H9 (cell line): ENCODE measurements around the gene SDK1. TPM values are rescaled to one million over a fixed set of nuclear protein-coding genes. Genes with fewer than 3 reads are reported as not detected.

Experiments used
- DNase-seq: peaks from one replicate; pipeline ENCODE4 v3.0.0-alpha.2; 2017
- H2AFZ ChIP-seq: one replicate; pipeline ENCODE4 v1.6.1; 2013; ENCODE audit warnings: mild to moderate bottlenecking, low read length, control low read depth, moderate library complexity
- H2AK5ac ChIP-seq: 2 replicates; pipeline ENCODE4 v1.6.1; 2013; ENCODE audit warnings: low read length, control low read depth, mixed read lengths; ENCODE audit not compliant: insufficient read length
- H2BK120ac ChIP-seq: one replicate; pipeline ENCODE4 v1.6.1; 2013; ENCODE audit warnings: low read depth, mild to moderate bottlenecking, low read length, control low read depth, inconsistent platforms; ENCODE audit not compliant: poor library complexity, severe bottlenecking
- H2BK12ac ChIP-seq: 2 replicates; pipeline ENCODE4 v1.6.1; 2013; ENCODE audit warnings: low read length, control low read depth, mixed read lengths, low read depth; ENCODE audit not compliant: insufficient read length
- H2BK15ac ChIP-seq: 2 replicates; pipeline ENCODE4 v1.6.1; 2013; ENCODE audit warnings: low read depth, low read length, control low read depth
- H2BK20ac ChIP-seq: one replicate; pipeline ENCODE4 v1.6.1; 2013; ENCODE audit warnings: low read depth, mild to moderate bottlenecking, low read length, control low read depth, inconsistent platforms; ENCODE audit not compliant: poor library complexity, severe bottlenecking
- H2BK5ac ChIP-seq: 2 replicates; pipeline ENCODE4 v1.6.1; 2013; ENCODE audit warnings: low read length, control low read depth, mixed read lengths; ENCODE audit not compliant: insufficient read length
- H3K14ac ChIP-seq: 2 replicates; pipeline ENCODE4 v1.6.1; 2013; ENCODE audit warnings: low read length, control low read depth; ENCODE audit not compliant: insufficient read depth
- H3K18ac ChIP-seq: 2 replicates; pipeline ENCODE4 v1.6.1; 2013; ENCODE audit warnings: low read depth, mild to moderate bottlenecking, mixed read lengths, low read length, control low read depth; ENCODE audit not compliant: insufficient read length
- H3K23ac ChIP-seq: 2 replicates; pipeline ENCODE4 v1.6.1; 2013; ENCODE audit warnings: low read length, control low read depth, mixed read lengths, low read depth; ENCODE audit not compliant: insufficient read length
- H3K23me2 ChIP-seq: 2 replicates; pipeline ENCODE4 v1.6.1; 2013; ENCODE audit warnings: low read depth, mild to moderate bottlenecking, mixed read lengths, low read length, control low read depth; ENCODE audit not compliant: insufficient read length, poor library complexity, severe bottlenecking
- H3K27ac ChIP-seq: 2 replicates; pipeline ENCODE4 v1.5.1; 2013; ENCODE audit warnings: low read length, control low read depth, mixed read lengths, low read depth; ENCODE audit not compliant: insufficient read length
- H3K27me3 ChIP-seq: 2 replicates; pipeline ENCODE4 v1.6.1; 2013; ENCODE audit warnings: low read length, control low read depth, inconsistent platforms; ENCODE audit not compliant: insufficient read depth
- H3K4ac ChIP-seq: 2 replicates; pipeline ENCODE4 v1.6.1; 2013; ENCODE audit warnings: low read depth, mild to moderate bottlenecking, control low read depth, inconsistent platforms, low read length, moderate library complexity
- H3K4me1 ChIP-seq: 2 replicates; pipeline ENCODE4 v1.6.1; 2013; ENCODE audit warnings: low read length, control low read depth, inconsistent platforms; ENCODE audit not compliant: insufficient read depth
- H3K4me2 ChIP-seq: 2 replicates; pipeline ENCODE4 v1.6.1; 2013; ENCODE audit warnings: low read length, control low read depth, mixed read lengths; ENCODE audit not compliant: insufficient read length, insufficient read depth
- H3K56ac ChIP-seq: 2 replicates; pipeline ENCODE4 v1.6.1; 2013; ENCODE audit warnings: low read depth, mild to moderate bottlenecking, mixed read lengths, low read length, control low read depth; ENCODE audit not compliant: insufficient read length
- H3K79me1 ChIP-seq: 2 replicates; pipeline ENCODE4 v1.6.1; 2013; ENCODE audit warnings: low read depth, mild to moderate bottlenecking, moderate library complexity, low read length, control low read depth, inconsistent platforms; ENCODE audit not compliant: insufficient read depth, poor library complexity, severe bottlenecking
- H3K79me2 ChIP-seq: 2 replicates; pipeline ENCODE4 v1.6.1; 2013; ENCODE audit warnings: low read length, control low read depth, inconsistent platforms; ENCODE audit not compliant: insufficient read depth
- H3K9ac ChIP-seq: 2 replicates; pipeline ENCODE4 v1.6.1; 2013; ENCODE audit warnings: low read length, control low read depth, mixed read lengths; ENCODE audit not compliant: insufficient read length; ENCODE audit errors: extremely low read depth
- H3K9me3 ChIP-seq: one replicate; pipeline ENCODE4 v1.6.1; 2013; ENCODE audit warnings: low read depth, low read length, inconsistent platforms; ENCODE audit not compliant: control insufficient read depth
- H3T11ph ChIP-seq: one replicate; pipeline ENCODE4 v1.6.1; 2013; ENCODE audit warnings: mild to moderate bottlenecking, low read length, control low read depth, inconsistent platforms
- H4K20me1 ChIP-seq: one replicate; pipeline ENCODE4 v1.6.1; 2013; ENCODE audit not compliant: control insufficient read depth, insufficient read length, insufficient read depth
- H4K5ac ChIP-seq: 2 replicates; pipeline ENCODE4 v1.6.1; 2013; ENCODE audit warnings: low read depth, mild to moderate bottlenecking, mixed read lengths, low read length, control low read depth; ENCODE audit not compliant: insufficient read length
- H4K8ac ChIP-seq: replicated peaks from 2 replicates; pipeline ENCODE4 v1.6.1; 2013; ENCODE audit warnings: low read length, control low read depth, mixed read lengths, low read depth; ENCODE audit not compliant: insufficient read length
- H4K91ac ChIP-seq: 2 replicates; pipeline ENCODE4 v1.6.1; 2013; ENCODE audit warnings: low read depth, mild to moderate bottlenecking, moderate library complexity, mixed read lengths, low read length, control low read depth; ENCODE audit not compliant: insufficient read length
- H3K27ac Mint-ChIP-seq, 3 experiments: 2 replicates in 2 of 3; 3 replicates in 1 of 3; pipeline ENCODE4 v1.8.0; 2020 to 2021; ENCODE audit warnings: mixed read lengths in 3 of 3, mild to moderate bottlenecking in 1 of 3, moderate library complexity in 1 of 3
- H3K27me3 Mint-ChIP-seq: 2 replicates; pipeline ENCODE4 v1.8.0; 2021; ENCODE audit warnings: low read depth, mild to moderate bottlenecking, moderate library complexity, mixed read lengths
- H3K36me3 Mint-ChIP-seq, 3 experiments: 2 replicates in 2 of 3; 3 replicates in 1 of 3; pipeline ENCODE4 v1.8.0; 2020 to 2021; ENCODE audit warnings: low read depth in 3 of 3, mixed read lengths in 3 of 3; ENCODE audit not compliant: insufficient read depth in 1 of 3
- H3K4me1 Mint-ChIP-seq, 2 experiments: 2 replicates each; pipeline ENCODE4 v1.8.0; 2020; ENCODE audit warnings: mixed read lengths in 2 of 2
- H3K4me3 Mint-ChIP-seq, 2 experiments: 2 replicates in 1 of 2; 3 replicates in 1 of 2; pipeline ENCODE4 v1.8.0; 2020 to 2021; ENCODE audit warnings: mild to moderate bottlenecking in 2 of 2, mixed read lengths in 2 of 2, moderate library complexity in 1 of 2
- H3K9me3 Mint-ChIP-seq, 2 experiments: 2 replicates in 1 of 2; 3 replicates in 1 of 2; pipeline ENCODE4 v1.8.0; 2020; ENCODE audit warnings: mild to moderate bottlenecking in 2 of 2, mixed read lengths in 2 of 2, moderate library complexity in 1 of 2
- CTCF ChIP-seq: fragments of 200-600 bp; sonication (generic); conservative IDR thresholded peaks from 3 replicates; pipeline ENCODE4 v1.8.0; 2021; ENCODE audit warnings: antibody characterized with exemption, mild to moderate bottlenecking
- WGBS: extraction: QIAGEN DNeasy Blood & Tissue Kit; methylation state at CpG from one replicate; pipeline ENCODE4 v1.1.7; 2013; ENCODE audit warnings: missing lambda C conversion rate, low lambda C conversion rate, mixed read lengths; ENCODE audit not compliant: insufficient read length; ENCODE audit errors: extremely low coverage; 5-methylcytosine and 5-hydroxymethylcytosine counted together
- total RNA-seq: library from RNA; stranded (reverse); gene quantifications from 2 replicates; pipeline ENCODE4 v1.2.1, GENCODE V29; 2021

SDK1 gene
- total RNA-seq, 1 experiment from 2014 or later: 8.7 TPM

- no peaks in the 10 kb centered on the region for H3K79me1 ChIP-seq
- Mint-ChIP-seq H3K36me3 (no peaks in the 10 kb centered on the region), H3K4me3 (no peak overlapping the region), H3K4me1 (no peaks in the 10 kb centered on the region), H3K27me3 (peaks cover 2% of the 10 kb centered on the region; the same call in 1 of the 2 replicates), H3K27ac (no peak overlapping the region), H3K9me3 (no peaks in the 10 kb centered on the region)
- no peaks in the 10 kb centered on the region for H3K9me3 ChIP-seq
- H3K18ac ChIP-seq: no peak overlapping the region
- no peak overlapping the region for H3K4ac ChIP-seq
- H2BK20ac ChIP-seq: no peak overlapping the region
- no peak overlapping the region for H3K14ac ChIP-seq
- no peak overlapping the region for H3K56ac ChIP-seq
- H4K8ac ChIP-seq: no peak overlapping the region
- no CpG with 5 or more reads among the region's 15 CpGs for WGBS
- no peak overlapping the region for H3T11ph ChIP-seq
- no peak overlapping the region for H2BK5ac ChIP-seq
- H3K9ac ChIP-seq: no peak overlapping the region
- no peak overlapping the region for H2BK120ac ChIP-seq
- no peaks in the 10 kb centered on the region for H3K27me3 ChIP-seq
- no peak overlapping the region for H2AFZ ChIP-seq
- no peak for DNase-seq
- H2AK5ac ChIP-seq: no peak overlapping the region
- no peak overlapping the region for H3K4me2 ChIP-seq
- no peaks in the 10 kb centered on the region for H3K23me2 ChIP-seq
- no peak overlapping the region for H4K5ac ChIP-seq
- no peaks in the 10 kb centered on the region for H3K4me1 ChIP-seq
- no peaks in the 10 kb centered on the region for H4K20me1 ChIP-seq
- no peak overlapping the region for H3K23ac ChIP-seq
- H2BK15ac ChIP-seq: no peak overlapping the region
- no peak for TF ChIP-seq CTCF
- H2BK12ac ChIP-seq: no peak overlapping the region
- H4K91ac ChIP-seq: no peak overlapping the region
- no peak overlapping the region for H3K27ac ChIP-seq
- H3K79me2 ChIP-seq: no peaks in the 10 kb centered on the region
Observed at GRCh38 chr7:4233146-4233545, 932.1 kb downstream of the SDK1 start.
